Neural progenitor cell (in vitro differentiated cells): ENCODE results near the gene PGLYRP4. TPM values are rescaled to one million over a fixed set of nuclear protein-coding genes. Genes with fewer than 3 reads are reported as not detected.

Source experiments
- DNase-seq: peaks from one replicate; pipeline ENCODE4 v3.0.0-alpha.2; 2016; ENCODE audit warnings: low spot score
- H2AFZ ChIP-seq: fragments of 200-600 bp; sonication (generic); replicated peaks from 2 replicates; pipeline ENCODE4 v1.6.1; 2016; ENCODE audit warnings: antibody characterized with exemption
- H3F3A ChIP-seq: fragments of 200-600 bp; sonication (generic); 2 replicates; pipeline ENCODE4 v1.6.1; 2016; ENCODE audit warnings: antibody characterized with exemption, low read depth
- H3K27ac ChIP-seq: fragments of 200-600 bp; sonication (generic); 2 replicates; pipeline ENCODE4 v1.5.1; 2016; ENCODE audit warnings: mild to moderate bottlenecking
- H3K27me3 ChIP-seq: fragments of 200-600 bp; sonication (generic); 2 replicates; pipeline ENCODE4 v1.6.1; 2016; ENCODE audit warnings: mild to moderate bottlenecking, moderate library complexity
- H3K36me3 ChIP-seq: fragments of 200-600 bp; sonication (generic); 2 replicates; pipeline ENCODE4 v1.5.1; 2016
- H3K4me1 ChIP-seq: fragments of 200-600 bp; sonication (generic); 2 replicates; pipeline ENCODE4 v1.6.1; 2016; ENCODE audit warnings: mixed run types
- H3K4me2 ChIP-seq: fragments of 200-600 bp; sonication (generic); 2 replicates; pipeline ENCODE4 v1.6.1; 2016
- H3K4me3 ChIP-seq: fragments of 200-600 bp; sonication (generic); 2 replicates; pipeline ENCODE4 v1.5.1; 2016
- H3K79me2 ChIP-seq: fragments of 200-600 bp; sonication (generic); 2 replicates; pipeline ENCODE4 v1.6.1; 2016; ENCODE audit warnings: low read depth
- H3K9ac ChIP-seq: fragments of 200-600 bp; sonication (generic); 2 replicates; pipeline ENCODE4 v1.6.1; 2016
- H3K9me3 ChIP-seq: fragments of 200-600 bp; sonication (generic); 2 replicates; pipeline ENCODE4 v1.5.1; 2016; ENCODE audit warnings: low read depth
- H4K20me1 ChIP-seq: fragments of 200-600 bp; sonication (generic); 2 replicates; pipeline ENCODE4 v1.6.1; 2016; ENCODE audit warnings: low read depth
- H3K27ac Mint-ChIP-seq: 3 replicates; pipeline ENCODE4 v1.8.0; 2021; ENCODE audit warnings: mixed read lengths
- H3K27me3 Mint-ChIP-seq: 2 replicates; pipeline ENCODE4 v1.8.0; 2022; ENCODE audit warnings: low read depth, mild to moderate bottlenecking, inconsistent platforms, moderate library complexity, mixed read lengths; ENCODE audit not compliant: insufficient read depth
- H3K36me3 Mint-ChIP-seq: 3 replicates; pipeline ENCODE4 v1.8.0; 2021; ENCODE audit warnings: mixed read lengths
- H3K4me1 Mint-ChIP-seq: 3 replicates; pipeline ENCODE4 v1.8.0; 2021; ENCODE audit warnings: mixed read lengths
- H3K4me3 Mint-ChIP-seq: 3 replicates; pipeline ENCODE4 v1.8.0; 2021; ENCODE audit warnings: mild to moderate bottlenecking, moderate library complexity, mixed read lengths
- H3K9me3 Mint-ChIP-seq: 3 replicates; pipeline ENCODE4 v1.8.0; 2020; ENCODE audit warnings: mixed read lengths
- CTCF ChIP-seq: fragments of 200-600 bp; sonication (generic); IDR thresholded peaks from 2 replicates; pipeline ENCODE4 v1.5.1; 2017; ENCODE audit warnings: antibody characterized with exemption, mild to moderate bottlenecking
- EZH2 ChIP-seq: fragments of 200-600 bp; sonication (generic); IDR thresholded peaks from 2 replicates; pipeline ENCODE4 v1.6.1; 2017; ENCODE audit warnings: antibody characterized with exemption, mild to moderate bottlenecking, moderate library complexity
- EZH2phosphoT487 ChIP-seq: fragments of 200-600 bp; sonication (generic); IDR thresholded peaks from 2 replicates; pipeline ENCODE4 v1.6.1; 2017; ENCODE audit warnings: antibody characterized with exemption
- total RNA-seq: library from RNA; depleted of rRNA; stranded (reverse); fragments of >200 nt; gene quantifications from 2 replicates; pipeline ENCODE4 v1.2.3, GENCODE V29; 2015; ENCODE audit warnings: low replicate concordance

PGLYRP4 gene
- not detected in 2 replicates for total RNA-seq

GRCh38 chr1:153348511-153349362, at the start of gene PGLYRP4:
PGLYRP4 (minus strand) TSS chr1:153348841; CDS start chr1:153347932, 909 bp downstream.
- TF ChIP-seq CTCF (no peak), EZH2phosphoT487 (no peak), EZH2 (no peak)
- Histone ChIP-seq H3K4me1 (no peaks in the 10 kb centered on the region), H3K27ac (no peak within 1 kb of the TSS), H3K4me2 (no peak within 1 kb of the TSS), H3K9ac (no peak within 1 kb of the TSS), H3F3A (no peaks in the 10 kb centered on the region), H3K79me2 (no peaks in the 10 kb centered on the region), H4K20me1 (no peaks in the 10 kb centered on the region), H3K4me3 (no peak within 1 kb of the TSS), H3K27me3 (peaks cover 19% of the 10 kb centered on the region), H2AFZ (no peak within 1 kb of the TSS), H3K9me3 (no peaks in the 10 kb centered on the region), H3K36me3 (no peaks in the 10 kb centered on the region)
- no peak for DNase-seq
- no peaks in the 10 kb centered on the region for H3K9me3 Mint-ChIP-seq
- no peaks in the 10 kb centered on the region for H3K4me1 Mint-ChIP-seq
- no peak within 1 kb of the TSS for H3K4me3 Mint-ChIP-seq
- H3K27me3 Mint-ChIP-seq: peaks cover 12% of the 10 kb centered on the region
- H3K36me3 Mint-ChIP-seq: no peaks in the 10 kb centered on the region
- peak within 1 kb of the TSS; percentile 28 for H3K27ac Mint-ChIP-seq

- H3K27ac Mint-ChIP-seq: no peak overlapping the region
- H3K4me3 Mint-ChIP-seq: no peak overlapping the region
- Histone ChIP-seq H3K9me3 (no peaks in the 10 kb centered on the region), H3K4me3 (no peak overlapping the region), H3K36me3 (no peaks in the 10 kb centered on the region), H3K79me2 (no peaks in the 10 kb centered on the region), H3K9ac (no peak overlapping the region), H4K20me1 (no peaks in the 10 kb centered on the region), H3K4me2 (no peak overlapping the region), H3K27me3 (no peaks in the 10 kb centered on the region), H3F3A (no peaks in the 10 kb centered on the region), H2AFZ (no peak overlapping the region), H3K27ac (no peak overlapping the region), H3K4me1 (no peaks in the 10 kb centered on the region)
- H3K4me1 Mint-ChIP-seq: no peaks in the 10 kb centered on the region
- TF ChIP-seq CTCF: no peak
- TF ChIP-seq EZH2: no peak
- TF ChIP-seq EZH2phosphoT487: no peak
- DNase-seq: no peak
- peaks cover 12% of the 10 kb centered on the region for H3K27me3 Mint-ChIP-seq
- H3K9me3 Mint-ChIP-seq: no peaks in the 10 kb centered on the region
- H3K36me3 Mint-ChIP-seq: no peaks in the 10 kb centered on the region
These were observed 49.4 kb upstream of the PGLYRP4 start for GRCh38 chr1:153397924-153398651.

- H3K79me2 ChIP-seq: no peaks in the 10 kb centered on the region
- H3K4me3 ChIP-seq: no peak overlapping the region
- no peak overlapping the region for H3K9ac ChIP-seq
- Mint-ChIP-seq H3K27ac (no peak overlapping the region), H3K4me1 (no peaks in the 10 kb centered on the region), H3K4me3 (no peak overlapping the region), H3K36me3 (no peaks in the 10 kb centered on the region), H3K27me3 (peaks cover 12% of the 10 kb centered on the region), H3K9me3 (no peaks in the 10 kb centered on the region)
- DNase-seq: no peak
- no peaks in the 10 kb centered on the region for H3K9me3 ChIP-seq
- H3K27me3 ChIP-seq: no peaks in the 10 kb centered on the region
- H3K27ac ChIP-seq: no peak overlapping the region
- H3K4me2 ChIP-seq: no peak overlapping the region
- no peak for TF ChIP-seq CTCF
- no peak for TF ChIP-seq EZH2
- no peak for TF ChIP-seq EZH2phosphoT487
- H3F3A ChIP-seq: no peaks in the 10 kb centered on the region
- H4K20me1 ChIP-seq: no peaks in the 10 kb centered on the region
- no peaks in the 10 kb centered on the region for H3K36me3 ChIP-seq
- H3K4me1 ChIP-seq: no peaks in the 10 kb centered on the region
- no peak overlapping the region for H2AFZ ChIP-seq
These were observed 48.6 kb upstream of the PGLYRP4 start for GRCh38 chr1:153397051-153397923.
